GM12878 (cell line): ENCODE results near the gene SELENOH. TPM values are rescaled to one million over a fixed set of nuclear protein-coding genes. Genes with fewer than 3 reads are reported as not detected.

Experiments
- CREM ChIP-seq: IDR thresholded peaks from 2 replicates; pipeline ENCODE4 v1.6.1; 2014; ENCODE audit warnings: antibody characterized with exemption, low read depth
- NRF1 ChIP-seq: conservative IDR thresholded peaks from 2 replicates; pipeline ENCODE4 v1.6.1; 2011; ENCODE audit warnings: mild to moderate bottlenecking, low read depth, low read length, improper control_type of control experiment
- PAX8 ChIP-seq: fragments of 450-650 bp; IDR thresholded peaks from 2 replicates; pipeline ENCODE4 v1.6.1; 2017; ENCODE audit warnings: mild to moderate bottlenecking, moderate library complexity
- SP1 ChIP-seq: IDR thresholded peaks from one replicate; pipeline ENCODE4 v1.6.1; 2011; ENCODE audit warnings: low read depth, low read length
- ZBTB33 ChIP-seq: fragments of 450-650 bp; IDR thresholded peaks from 2 replicates; pipeline ENCODE4 v1.6.1; 2017; ENCODE audit warnings: mild to moderate bottlenecking
- polyA plus RNA-seq, 11 experiments: library from polyadenylated mRNA; depleted of rRNA in 4 of 11; unstranded in 6 of 11; stranded (reverse) in 5 of 11; fragments of >200 nt; fragmentation: Nextera tagmentation in 4 of 11; fragmentation: Illumina TruSeq in 1 of 11; extraction: Ambion mirVana in 4 of 11; extraction: Trizol in 1 of 11; gene quantifications; 1 replicate in 1 of 11; 2 replicates in 10 of 11; pipeline versions ENCODE4 v1.2.1 to v1.2.3, GENCODE V29; 2011 to 2016; ENCODE audit warnings: inconsistent platforms in 2 of 11, missing spikeins in 2 of 11, low read depth in 1 of 11
- total RNA-seq, 4 experiments: library from RNA; depleted of rRNA in 3 of 4; stranded (reverse); fragments of >200 nt in 3 of 4; fragmentation: Illumina TruSeq in 1 of 4; extraction: Trizol in 1 of 4; gene quantifications; 2 replicates each; pipeline versions ENCODE4 v1.2.1 to v1.2.3, GENCODE V29; 2013 to 2021
- TF ChIP-seq, protein P1 (sequence below): fragments of 450-650 bp; conservative IDR thresholded peaks from 2 replicates; pipeline ENCODE4 v1.6.1; 2017; ENCODE audit warnings: mild to moderate bottlenecking, moderate library complexity

The SELENOH gene
- total and polyA plus RNA-seq, 10 of the 15 experiments (the other 5 are each of a cell fraction or from before 2014, with no cell fraction given): 20.3 to 458 (median 200) TPM

GRCh38 chr11:57761301-57762234, 20.3 kb downstream of the SELENOH start, which contains the start of gene CTNND1 (continued):
- TF ChIP-seq SP1 (peak; percentile 70), ZBTB33 (no peak), PAX8 (peak; percentile 78), CREM (peak; percentile 64), NRF1 (no peak)
- TF ChIP-seq, protein P1, sequence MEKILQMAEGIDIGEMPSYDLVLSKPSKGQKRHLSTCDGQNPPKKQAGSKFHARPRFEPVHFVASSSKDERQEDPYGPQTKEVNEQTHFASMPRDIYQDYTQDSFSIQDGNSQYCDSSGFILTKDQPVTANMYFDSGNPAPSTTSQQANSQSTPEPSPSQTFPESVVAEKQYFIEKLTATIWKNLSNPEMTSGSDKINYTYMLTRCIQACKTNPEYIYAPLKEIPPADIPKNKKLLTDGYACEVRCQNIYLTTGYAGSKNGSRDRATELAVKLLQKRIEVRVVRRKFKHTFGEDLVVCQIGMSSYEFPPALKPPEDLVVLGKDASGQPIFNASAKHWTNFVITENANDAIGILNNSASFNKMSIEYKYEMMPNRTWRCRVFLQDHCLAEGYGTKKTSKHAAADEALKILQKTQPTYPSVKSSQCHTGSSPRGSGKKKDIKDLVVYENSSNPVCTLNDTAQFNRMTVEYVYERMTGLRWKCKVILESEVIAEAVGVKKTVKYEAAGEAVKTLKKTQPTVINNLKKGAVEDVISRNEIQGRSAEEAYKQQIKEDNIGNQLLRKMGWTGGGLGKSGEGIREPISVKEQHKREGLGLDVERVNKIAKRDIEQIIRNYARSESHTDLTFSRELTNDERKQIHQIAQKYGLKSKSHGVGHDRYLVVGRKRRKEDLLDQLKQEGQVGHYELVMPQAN: no peak
